Activated CD4-positive, alpha-beta T cell treated with anti-CD3 and anti-CD28 coated beads, Interleukin-2, amount 50 U/mL, for 4 hours (primary cell): ENCODE results near the gene SYP.

Experiments
- DNase-seq, 2 experiments: peaks; one replicate each; pipeline ENCODE4 v3.0.0-alpha.2; 2020

Gene SYP

GRCh38 chrX:49199906-49200771 is at the start of gene SYP:
TSS of gene SYP (minus strand) at chrX:49200193. CDS start at chrX:49200186, 7 bp downstream.
- DNase-seq, result peak; percentile 79 to 85

GRCh38 chrX:49249616-49250015 is 49.6 kb upstream of the SYP start:
- no peak for DNase-seq

GRCh38 chrX:49249071-49249470 is 49.1 kb upstream of the SYP start:
- no peak for DNase-seq

- DNase-seq, result no peak
These were observed 48.2 kb upstream of the SYP start for GRCh38 chrX:49247916-49248811.

GRCh38 chrX:49247346-49247745 is 47.4 kb upstream of the SYP start:
- no peak for DNase-seq

- DNase-seq, result no peak
These were observed 46.5 kb upstream of the SYP start for GRCh38 chrX:49246541-49246940.

DNA sequence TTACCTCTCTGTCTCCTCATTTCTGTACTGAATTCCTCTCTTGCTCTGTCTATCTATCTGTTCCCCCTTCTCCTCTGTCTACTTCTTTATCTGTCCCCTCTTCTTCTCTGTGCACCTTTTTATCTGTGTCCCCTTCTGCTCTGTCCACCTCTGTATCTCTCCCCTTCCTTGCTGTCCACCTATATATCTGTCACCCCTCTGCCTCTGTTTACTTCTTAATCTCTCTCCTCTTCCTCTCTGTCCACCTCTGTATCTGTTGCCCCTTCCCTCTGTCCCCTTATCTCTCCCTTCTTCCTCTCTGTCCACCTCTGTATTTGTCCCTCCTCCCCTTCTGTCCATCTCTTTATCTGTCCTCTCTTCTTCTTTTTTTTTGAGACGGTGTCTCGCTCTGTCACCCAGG is 44.2 kb upstream of the SYP start:
- no peak for DNase-seq

DNA sequence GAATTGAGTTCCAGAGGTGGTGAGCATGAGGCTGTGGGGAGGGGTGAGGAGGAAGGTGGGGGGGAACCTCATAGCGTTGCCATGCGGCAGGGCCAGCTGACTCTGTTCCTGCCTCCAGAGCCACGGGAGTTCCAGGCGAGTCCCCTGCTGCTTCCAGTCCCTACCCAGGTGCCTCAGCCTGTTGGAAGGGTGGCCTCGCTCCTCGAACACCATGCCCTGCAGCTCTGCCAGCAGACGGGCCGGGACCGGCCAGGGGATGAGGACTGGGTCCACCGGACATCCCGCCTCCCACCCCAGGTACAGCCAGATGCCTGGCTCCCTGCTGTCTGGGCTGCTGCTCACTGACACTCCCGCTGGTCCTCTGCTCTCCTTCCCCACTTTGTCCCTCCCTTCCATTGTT is 43.2 kb upstream of the SYP start:
- DNase-seq, result no peak

DNA sequence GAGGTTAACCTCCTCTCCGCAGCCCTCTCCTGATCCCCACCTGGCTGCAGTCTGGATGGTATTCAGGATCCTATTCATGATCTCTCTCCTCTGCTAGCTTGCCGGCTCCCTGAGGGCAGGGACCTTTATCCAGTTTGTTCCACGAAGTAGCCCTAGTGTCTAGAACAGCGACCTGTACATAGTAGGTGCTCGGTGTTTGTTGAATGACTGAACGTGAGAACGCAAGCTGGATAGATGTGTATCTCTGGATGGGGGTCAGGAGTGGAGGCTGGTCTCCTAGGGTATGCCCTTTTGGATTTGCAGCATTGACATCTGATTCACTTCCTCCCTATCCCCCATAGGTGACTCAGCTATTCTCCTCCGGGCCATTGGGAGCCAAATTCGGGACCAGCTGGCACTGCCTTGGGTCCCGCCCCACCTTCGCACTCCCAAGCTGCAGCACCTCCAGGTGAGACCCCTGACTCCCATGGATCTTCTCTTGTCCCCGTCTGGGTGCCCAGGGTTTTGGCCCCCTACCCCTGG is 42.6 kb upstream of the SYP start:
- no peak for DNase-seq

DNA sequence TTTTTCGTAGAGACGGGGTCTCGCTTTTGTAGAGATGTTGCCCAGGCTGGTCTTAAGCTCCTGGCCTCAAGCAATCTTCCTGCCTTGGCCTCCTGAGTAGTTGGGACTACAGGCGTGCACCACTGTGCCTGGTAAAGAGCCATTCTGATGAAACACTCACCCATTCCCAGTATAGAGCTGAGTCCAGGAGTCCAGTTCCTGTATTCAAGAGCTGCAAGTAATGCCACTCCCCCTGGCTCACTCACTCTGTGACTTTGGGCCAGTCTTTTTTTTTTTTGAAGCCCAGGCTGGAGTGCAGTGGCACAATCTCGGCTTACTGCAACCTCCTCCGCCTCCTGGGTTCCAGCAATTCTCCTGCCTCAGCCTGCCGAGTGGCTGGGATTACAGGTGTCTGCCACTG is 38.7 kb upstream of the SYP start:
- no peak for DNase-seq

DNA sequence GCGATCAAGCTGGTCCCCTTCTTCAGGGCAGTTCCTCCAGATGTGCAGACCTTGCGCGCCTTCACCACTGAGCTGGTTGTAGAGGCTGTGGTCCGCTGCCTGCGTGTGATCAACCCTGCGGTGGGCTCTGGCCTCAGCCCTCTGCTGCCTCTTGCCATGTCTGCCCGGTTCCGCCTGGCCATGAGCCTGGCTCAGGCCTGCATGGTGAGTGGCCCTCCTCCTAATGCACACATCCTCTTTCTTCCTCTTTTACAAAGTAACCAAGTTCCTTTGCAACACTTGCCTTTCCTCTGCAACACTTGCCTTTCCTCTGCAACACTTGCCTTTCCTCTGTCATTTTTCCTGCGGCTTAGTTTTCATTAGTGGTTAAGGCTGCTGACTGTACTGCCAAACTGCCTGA is 37.1 kb upstream of the SYP start:
- DNase-seq, result no peak

GRCh38 chrX:49233887-49234555 is 34.0 kb upstream of the SYP start:
- DNase-seq, result no peak

DNA sequence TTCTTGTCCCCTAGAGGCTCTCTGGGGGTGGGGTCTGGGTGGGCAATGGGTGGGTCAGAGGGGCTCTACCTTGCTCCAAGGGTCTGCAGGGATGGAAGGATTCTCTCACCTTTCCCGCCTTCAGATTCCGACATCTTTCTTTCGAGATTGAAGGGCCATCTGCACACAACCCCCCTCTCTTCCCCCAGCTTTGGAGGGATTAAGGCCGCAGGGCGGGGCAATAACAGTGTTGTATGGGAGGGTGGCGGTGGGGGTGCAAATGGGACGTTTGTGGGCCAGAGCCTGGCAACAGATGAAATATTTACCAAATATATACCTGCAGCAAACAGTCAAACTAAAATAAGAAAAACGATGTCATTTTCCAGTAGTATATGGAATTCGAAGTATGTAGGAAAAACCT is 33.2 kb upstream of the SYP start, which contains the start of gene CACNA1F:
Gene CACNA1F (minus strand): TSS at position 165 of the 400 bp plus-strand sequence. CDS start 31 bp downstream, at position 134.
- no peak for DNase-seq

DNA sequence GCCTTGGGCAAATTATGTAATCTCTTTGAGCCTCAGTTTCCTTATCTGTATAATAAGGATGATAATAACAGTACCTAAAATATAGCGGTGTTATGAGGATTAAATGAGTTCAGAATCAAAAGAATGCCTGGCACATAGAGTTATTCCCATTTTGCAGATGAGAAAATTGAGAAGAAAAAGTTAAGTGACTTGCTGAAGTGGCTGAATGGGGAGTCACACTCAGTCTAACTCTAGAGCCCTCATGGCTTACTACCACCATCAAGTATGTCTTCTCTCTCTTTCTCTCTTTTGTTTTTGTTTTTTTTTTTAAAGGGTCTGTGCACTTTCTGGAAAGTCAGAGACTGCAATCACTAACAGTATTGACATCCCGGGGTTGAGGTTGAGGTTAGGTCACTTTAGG is 32.5 kb upstream of the SYP start:
- no peak for DNase-seq

- no peak for DNase-seq
These were observed 31.5 kb upstream of the SYP start for GRCh38 chrX:49231333-49232000.

DNA sequence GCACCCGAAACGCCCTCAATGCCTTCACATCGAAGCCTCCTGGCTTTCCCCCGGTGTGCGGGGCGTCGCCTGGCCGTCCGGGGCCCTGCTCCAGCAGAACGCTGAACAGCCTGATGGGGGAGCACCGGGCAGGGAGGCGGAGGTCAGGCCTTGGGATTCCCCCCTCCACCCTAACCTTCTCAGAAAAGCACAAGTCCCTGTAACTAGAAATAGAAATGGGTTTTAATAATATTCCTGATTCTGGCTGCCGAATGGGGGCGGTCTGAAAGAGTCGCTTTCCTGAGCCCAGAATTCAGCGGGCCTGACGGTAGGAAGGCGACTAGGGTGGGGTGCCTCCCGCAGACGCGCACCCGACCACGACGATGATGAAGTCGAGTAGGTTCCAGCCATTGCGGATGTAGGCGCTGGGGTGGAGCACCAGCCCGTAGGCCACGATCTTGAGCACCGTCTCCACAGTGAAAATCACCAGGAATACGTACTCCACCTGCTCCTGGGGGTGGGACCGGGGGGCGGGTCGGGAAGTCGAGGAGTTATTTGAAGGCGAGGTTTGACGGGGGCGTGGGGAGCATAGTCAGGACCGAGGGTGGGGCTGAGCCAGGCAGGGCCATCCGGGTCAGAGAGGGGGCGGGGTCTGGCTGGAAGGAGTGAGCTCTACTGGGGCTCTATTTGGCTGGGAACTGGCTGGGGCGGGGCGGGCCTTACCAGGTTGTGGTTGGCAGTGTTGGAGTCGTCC is 30.7 kb upstream of the SYP start:
- DNase-seq, result peak; percentile 28 to 40

DNA sequence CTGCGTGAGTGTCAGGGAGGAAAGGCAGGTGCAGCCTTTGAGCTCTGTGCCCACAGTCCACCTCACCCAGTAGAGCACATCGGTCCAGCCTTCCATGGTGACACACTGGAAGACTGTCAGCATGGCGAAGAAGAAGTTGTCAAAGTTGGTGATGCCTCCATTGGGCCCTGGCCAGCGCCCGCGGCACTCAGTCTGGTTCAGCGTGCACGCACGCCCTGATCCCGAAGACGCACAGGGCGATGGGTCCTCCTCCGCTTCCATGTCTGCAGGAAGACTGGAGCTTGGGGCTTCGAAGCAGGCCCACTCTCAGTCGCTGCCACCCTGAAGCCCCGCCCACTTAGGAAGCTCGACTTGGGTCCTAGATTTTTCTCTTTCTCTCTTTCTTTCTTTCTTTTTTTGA is 28.2 kb upstream of the SYP start:
- DNase-seq, result no peak

- DNase-seq, result no peak
These were observed 27.7 kb upstream of the SYP start for GRCh38 chrX:49227726-49228125.

DNA sequence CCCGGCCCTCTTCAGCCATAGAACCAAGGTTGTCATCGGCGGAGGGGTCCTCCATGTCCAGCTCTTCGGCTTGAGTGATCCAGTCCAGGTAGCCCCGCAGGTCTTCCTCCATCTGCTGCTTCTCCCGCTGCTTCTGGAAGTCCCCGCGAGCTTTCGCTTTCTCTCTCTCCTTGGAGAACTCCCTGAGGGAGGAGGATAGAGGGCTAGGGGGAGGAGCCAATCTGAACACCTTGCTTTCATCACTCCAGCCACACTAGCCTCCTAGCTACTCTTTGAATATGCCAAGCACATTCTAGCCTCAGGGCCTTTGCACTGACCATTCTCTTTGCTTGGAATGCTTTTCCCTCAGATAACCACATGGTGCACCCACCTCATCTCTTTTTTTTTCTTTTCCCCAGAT is 27.0 kb upstream of the SYP start:
- no peak for DNase-seq

- DNase-seq, result no peak
These were observed 25.9 kb upstream of the SYP start for GRCh38 chrX:49225858-49226257.

GRCh38 chrX:49221868-49222267 is 21.9 kb upstream of the SYP start:
- no peak for DNase-seq

GRCh38 chrX:49220100-49220499 is 20.1 kb upstream of the SYP start:
- DNase-seq, result no peak
